Skeletal muscle satellite cell (primary cell): ENCODE measurements around the gene NUSAP1.
"Not testable (repeated sequence)": the region's sequence is repeated elsewhere in the genome, so short reads cannot be mapped to it uniquely, and the experiment has no call there.

Source experiments
- H3K27me3 ChIP-seq: 2 replicates; pipeline ENCODE4 v1.7.0; 2013; ENCODE audit warnings: low read length; ENCODE audit not compliant: control insufficient read depth, insufficient read depth
- H3K36me3 ChIP-seq: 2 replicates; pipeline ENCODE4 v1.7.0; 2013; ENCODE audit warnings: mild to moderate bottlenecking, control low read depth, low read length; ENCODE audit not compliant: insufficient read depth
- H3K4me1 ChIP-seq: 2 replicates; pipeline ENCODE4 v1.7.0; 2013; ENCODE audit warnings: low read length; ENCODE audit not compliant: control insufficient read depth, insufficient read depth
- H3K4me2 ChIP-seq: 2 replicates; pipeline ENCODE4 v1.7.0; 2013; ENCODE audit warnings: mild to moderate bottlenecking, low read length
- H3K4me3 ChIP-seq: 2 replicates; pipeline ENCODE4 v1.7.0; 2013; ENCODE audit warnings: low read length
- H3K9ac ChIP-seq: 2 replicates; pipeline ENCODE4 v1.7.0; 2013; ENCODE audit warnings: mild to moderate bottlenecking, low read depth, low read length, moderate library complexity
- H3K9me3 ChIP-seq: replicated peaks from 2 replicates; pipeline ENCODE4 v1.7.0; 2013; ENCODE audit warnings: mild to moderate bottlenecking, control low read depth, low read length

NUSAP1 gene

GRCh38 chr15:41336549-41336948 lies 3.9 kb downstream of the NUSAP1 start:
- no peaks in the 10 kb centered on the region for H3K9me3 ChIP-seq
- no peak overlapping the region for H3K4me3 ChIP-seq
- no peak overlapping the region for H3K9ac ChIP-seq
- no peaks in the 10 kb centered on the region for H3K27me3 ChIP-seq
- H3K36me3 ChIP-seq: peaks cover 3% of the 10 kb centered on the region
- no peak overlapping the region for H3K4me2 ChIP-seq
- H3K4me1 ChIP-seq: peaks cover 3% of the 10 kb centered on the region

DNA sequence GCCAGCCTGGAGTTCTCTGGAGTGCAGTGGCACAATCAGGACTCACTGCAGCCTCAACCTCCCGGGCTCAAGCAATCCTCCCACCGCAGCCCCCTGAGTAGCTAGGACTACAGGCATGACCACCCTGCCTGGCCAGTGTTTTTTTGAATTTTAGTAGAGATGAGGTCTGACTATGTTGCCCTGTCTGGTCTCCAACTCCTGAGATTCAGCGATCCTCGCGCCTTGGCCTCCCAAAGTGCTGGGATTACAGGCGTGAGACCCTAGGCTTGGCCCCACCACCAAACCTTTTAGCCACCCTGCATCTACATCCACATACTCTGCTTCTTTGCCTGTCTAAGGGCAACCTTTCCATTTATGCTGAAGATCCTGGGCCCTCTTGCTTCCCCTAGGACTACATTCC lies 4.4 kb downstream of the NUSAP1 start:
- no peak overlapping the region for H3K4me3 ChIP-seq
- no peaks in the 10 kb centered on the region for H3K9me3 ChIP-seq
- no peaks in the 10 kb centered on the region for H3K4me1 ChIP-seq
- no peak overlapping the region for H3K9ac ChIP-seq
- H3K36me3 ChIP-seq: peaks cover 8% of the 10 kb centered on the region
- H3K4me2 ChIP-seq: no peak overlapping the region
- no peaks in the 10 kb centered on the region for H3K27me3 ChIP-seq

DNA sequence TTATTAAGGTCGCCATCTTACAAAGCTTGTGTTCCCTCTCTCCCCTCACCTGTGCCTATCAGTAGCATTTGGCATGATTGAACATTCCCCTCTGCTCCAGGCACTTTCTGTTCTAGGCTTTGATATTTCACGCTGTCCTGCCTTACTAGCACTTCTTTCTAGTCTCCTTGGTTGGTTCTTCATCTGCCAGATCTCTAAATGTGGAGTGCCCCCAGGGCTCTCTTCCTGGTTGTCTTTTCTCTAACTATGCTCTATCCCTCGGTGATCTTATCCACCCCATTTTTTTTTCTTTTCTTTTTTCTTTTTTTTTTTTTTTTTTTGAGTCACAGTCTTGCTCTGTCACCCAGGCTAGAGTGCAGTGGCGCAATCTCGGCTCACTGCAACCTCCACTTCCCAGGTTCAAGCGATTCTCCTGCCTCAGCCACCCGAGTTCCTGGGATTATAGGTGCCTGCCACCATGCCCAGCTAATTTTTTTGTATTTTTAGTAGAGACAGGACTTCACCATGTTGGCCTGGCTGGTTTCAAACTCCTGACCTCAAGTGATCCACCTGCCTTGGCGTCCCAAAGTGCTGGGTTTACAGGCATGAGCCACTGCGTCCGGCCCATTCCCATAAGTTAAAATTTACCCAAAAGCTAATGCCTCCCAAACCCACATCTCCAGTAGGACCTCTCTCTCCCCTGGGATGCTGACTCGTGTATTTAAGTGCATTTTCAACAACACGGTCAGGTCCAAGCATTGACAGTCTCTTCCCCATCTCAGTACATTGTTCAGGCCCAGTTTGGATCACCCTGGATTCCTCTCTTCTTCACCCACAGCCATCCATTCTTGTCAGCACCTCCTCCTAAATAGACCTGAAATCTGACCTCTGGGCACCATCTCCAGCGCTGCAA lies 5.2 kb downstream of the NUSAP1 start:
- H3K27me3 ChIP-seq: no peaks in the 10 kb centered on the region
- H3K4me3 ChIP-seq: no peak overlapping the region
- H3K4me1 ChIP-seq: no peaks in the 10 kb centered on the region
- peaks cover 8% of the 10 kb centered on the region for H3K36me3 ChIP-seq
- no peaks in the 10 kb centered on the region for H3K9me3 ChIP-seq
- H3K4me2 ChIP-seq: no peak overlapping the region
- H3K9ac ChIP-seq: no peak overlapping the region

DNA sequence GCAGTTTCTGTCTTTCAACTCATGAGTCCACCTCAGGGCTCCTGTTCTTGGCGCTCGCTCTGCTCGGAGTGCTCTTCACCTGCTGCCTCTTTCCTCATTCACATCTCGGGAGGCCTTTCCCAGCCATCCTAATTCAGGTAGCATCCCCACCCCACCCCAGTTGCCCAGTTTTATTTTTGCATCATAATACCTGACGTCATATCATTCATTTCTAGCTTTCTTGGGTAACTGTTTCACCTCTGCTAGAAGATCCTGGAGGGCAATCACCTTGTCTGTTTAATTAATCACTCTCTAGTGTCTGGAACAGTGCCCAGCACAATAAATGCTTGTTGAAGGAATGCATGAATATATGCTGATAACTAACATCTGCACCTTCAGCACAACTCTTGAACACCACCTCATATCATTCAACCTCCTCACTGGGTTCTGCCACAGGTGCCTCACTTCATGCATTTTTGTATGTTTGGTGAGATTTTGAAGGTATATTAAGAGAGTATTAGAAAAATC lies 7.6 kb downstream of the NUSAP1 start:
- no peak overlapping the region for H3K4me3 ChIP-seq
- H3K9ac ChIP-seq: no peak overlapping the region
- H3K36me3 ChIP-seq: peaks cover 13% of the 10 kb centered on the region
- H3K4me1 ChIP-seq: no peaks in the 10 kb centered on the region
- H3K9me3 ChIP-seq: no peaks in the 10 kb centered on the region
- H3K27me3 ChIP-seq: no peaks in the 10 kb centered on the region
- no peak overlapping the region for H3K4me2 ChIP-seq

DNA sequence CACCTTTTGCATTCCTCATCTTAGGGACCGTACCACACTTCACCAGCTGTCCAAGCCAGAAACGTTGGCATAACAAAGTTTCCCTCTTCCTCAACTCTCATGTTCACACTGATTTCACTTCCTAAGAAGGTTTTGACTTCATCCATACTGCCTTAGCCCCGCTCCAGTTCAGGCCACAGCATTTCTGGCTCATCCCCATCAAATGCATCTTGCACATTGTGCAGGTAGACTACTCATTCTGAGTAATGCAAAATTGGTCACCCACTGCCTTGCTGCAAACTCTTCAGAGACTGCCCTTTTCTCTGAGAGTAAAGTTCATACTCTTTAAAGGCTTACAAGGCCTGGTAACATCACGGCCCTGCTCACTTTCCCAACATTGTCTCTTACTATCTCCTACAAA lies 8.8 kb downstream of the NUSAP1 start:
- Histone ChIP-seq H3K4me1 (no peaks in the 10 kb centered on the region), H3K27me3 (no peaks in the 10 kb centered on the region), H3K9me3 (no peaks in the 10 kb centered on the region), H3K4me2 (no peak overlapping the region), H3K4me3 (no peak overlapping the region), H3K36me3 (peaks cover 13% of the 10 kb centered on the region), H3K9ac (no peak overlapping the region)

GRCh38 chr15:41347236-41347635 lies 14.6 kb downstream of the NUSAP1 start:
- no peaks in the 10 kb centered on the region for H3K4me1 ChIP-seq
- peaks cover 29% of the 10 kb centered on the region for H3K36me3 ChIP-seq
- no peak overlapping the region for H3K9ac ChIP-seq
- H3K4me2 ChIP-seq: no peak overlapping the region
- no peaks in the 10 kb centered on the region for H3K27me3 ChIP-seq
- no peaks in the 10 kb centered on the region for H3K9me3 ChIP-seq
- no peak overlapping the region for H3K4me3 ChIP-seq

DNA sequence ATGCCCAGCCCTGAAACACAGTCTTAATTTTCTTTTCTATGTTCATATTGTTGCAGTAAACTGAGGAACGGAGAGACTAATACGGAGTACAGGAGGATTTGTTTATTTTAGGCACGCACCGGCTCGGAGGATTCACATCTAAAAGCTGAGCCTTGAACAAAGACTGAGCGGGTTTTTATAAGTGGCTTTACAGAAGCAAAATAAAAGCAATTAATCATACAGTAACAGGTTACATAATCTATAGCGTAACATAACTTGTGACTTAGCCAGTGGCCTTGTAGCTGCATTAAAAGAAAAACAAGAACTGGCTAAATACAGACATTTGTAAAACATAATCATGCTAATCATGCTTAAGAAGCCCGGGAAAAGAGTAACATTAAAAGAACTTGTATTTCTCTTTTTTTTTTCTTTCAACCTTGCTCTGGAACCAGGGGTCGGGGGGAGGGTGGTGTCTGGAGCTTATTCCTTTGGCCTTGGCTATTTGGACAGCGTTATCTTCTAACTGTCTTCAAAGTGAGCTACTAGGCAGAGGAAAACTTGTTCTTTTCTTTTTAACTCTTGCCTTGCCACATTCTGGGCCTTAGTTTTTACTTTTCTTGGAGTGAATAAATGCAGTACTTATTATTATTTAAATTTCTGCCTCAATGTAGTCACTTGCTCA lies 17.5 kb downstream of the NUSAP1 start:
- H3K9ac ChIP-seq: no peak overlapping the region
- peaks cover 31% of the 10 kb centered on the region for H3K36me3 ChIP-seq
- no peaks in the 10 kb centered on the region for H3K9me3 ChIP-seq
- no peaks in the 10 kb centered on the region for H3K4me1 ChIP-seq
- H3K27me3 ChIP-seq: no peaks in the 10 kb centered on the region
- H3K4me3 ChIP-seq: no peak overlapping the region
- H3K4me2 ChIP-seq: no peak overlapping the region

DNA sequence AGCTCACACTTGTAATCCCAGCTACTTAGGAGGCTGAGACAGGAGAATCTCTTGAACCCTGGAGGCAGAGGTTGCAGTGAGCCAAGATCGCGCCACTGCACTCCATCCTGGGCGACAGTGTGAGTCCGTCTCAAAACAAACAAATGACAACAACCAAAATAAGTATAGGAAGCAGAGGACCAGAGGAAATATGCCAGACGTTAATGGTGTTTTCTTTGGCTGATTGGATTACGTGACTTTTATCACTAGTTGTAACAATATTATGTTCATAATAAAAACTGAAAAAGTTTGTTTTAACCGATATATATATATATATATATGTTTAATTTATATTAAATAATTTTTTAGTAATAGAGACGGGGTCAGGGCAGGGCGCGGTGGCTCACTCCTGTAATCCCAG lies 21.7 kb downstream of the NUSAP1 start:
- Histone ChIP-seq H3K27me3 (no peaks in the 10 kb centered on the region), H3K4me1 (no peaks in the 10 kb centered on the region), H3K4me3 (no peak overlapping the region), H3K9me3 (no peaks in the 10 kb centered on the region), H3K9ac (no peak overlapping the region), H3K36me3 (peaks cover 35% of the 10 kb centered on the region), H3K4me2 (no peak overlapping the region)

DNA sequence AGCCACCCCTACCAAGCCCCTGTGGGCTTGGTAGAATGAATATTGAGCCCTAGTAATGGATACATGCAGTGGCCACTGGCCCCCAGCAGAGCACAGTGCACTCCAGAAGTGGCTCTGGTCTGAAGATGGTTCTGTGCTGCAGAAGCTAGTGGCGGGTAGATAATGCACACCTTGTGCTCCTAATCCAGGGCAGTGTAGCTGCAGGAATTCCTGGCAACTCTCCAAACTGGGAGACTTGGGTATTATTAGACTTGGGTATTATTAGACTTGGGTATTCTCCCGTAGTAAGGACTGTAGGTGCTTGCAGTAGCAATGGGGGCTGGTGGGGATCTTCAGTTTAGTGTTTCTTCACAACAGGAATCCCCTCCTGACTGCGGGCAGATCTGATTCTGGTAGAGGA lies 34.7 kb downstream of the NUSAP1 start:
- Histone ChIP-seq H3K9ac (no peak overlapping the region), H3K4me1 (no peaks in the 10 kb centered on the region), H3K4me3 (no peak overlapping the region), H3K27me3 (no peaks in the 10 kb centered on the region), H3K9me3 (no peaks in the 10 kb centered on the region), H3K36me3 (peaks cover 29% of the 10 kb centered on the region), H3K4me2 (no peak overlapping the region)

- no peaks in the 10 kb centered on the region for H3K4me1 ChIP-seq
- no peak overlapping the region for H3K4me3 ChIP-seq
- H3K4me2 ChIP-seq: no peak overlapping the region
- no peaks in the 10 kb centered on the region for H3K9me3 ChIP-seq
- H3K36me3 ChIP-seq: peaks cover 25% of the 10 kb centered on the region
- no peaks in the 10 kb centered on the region for H3K27me3 ChIP-seq
- no peak overlapping the region for H3K9ac ChIP-seq
Measured at GRCh38 chr15:41377978-41378377, 45.3 kb downstream of the NUSAP1 start.

DNA sequence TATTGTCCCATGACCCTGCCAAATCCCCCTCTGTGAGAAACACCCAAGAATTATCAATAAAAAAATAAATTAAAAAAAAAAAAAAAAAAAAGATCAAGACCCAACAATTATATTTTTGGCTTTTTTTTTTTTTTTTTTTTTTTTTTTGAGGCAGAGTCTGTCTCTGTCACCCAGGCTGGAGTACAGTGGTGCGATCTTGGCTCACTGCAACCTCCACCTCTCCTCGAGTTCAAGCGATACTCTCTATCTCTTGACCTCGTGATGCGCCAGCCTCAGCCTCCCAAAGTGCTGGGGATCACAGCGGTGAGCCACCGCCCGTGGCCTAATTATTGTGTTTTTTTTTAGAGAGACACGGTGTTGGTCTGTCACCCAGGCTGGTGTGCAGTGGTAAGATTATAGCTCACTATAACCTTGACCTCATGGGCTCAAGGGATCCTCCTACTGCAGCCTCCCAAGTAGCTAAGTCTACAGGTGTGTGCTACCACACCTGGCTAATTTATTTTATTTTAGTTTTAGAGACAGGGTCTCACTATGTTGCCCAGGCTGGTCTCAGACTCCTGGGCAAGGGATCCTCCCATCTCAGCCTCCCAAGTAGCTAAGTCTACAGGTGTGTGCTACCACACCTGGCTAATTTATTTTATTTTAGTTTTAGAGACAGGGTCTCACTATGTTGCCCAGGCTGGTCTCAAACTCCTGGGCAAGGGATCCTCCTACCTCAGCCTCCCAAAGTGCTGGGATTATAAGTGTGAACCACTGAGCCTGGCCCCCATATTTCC lies 51.5 kb downstream of the NUSAP1 start:
- not testable (repeated sequence) for H3K9ac ChIP-seq, H3K4me1 ChIP-seq, H3K27me3 ChIP-seq, H3K4me3 ChIP-seq, H3K4me2 ChIP-seq, H3K9me3 ChIP-seq
- peaks cover 19% of the 10 kb centered on the region for H3K36me3 ChIP-seq
